HCT116 (cell line): ENCODE measurements around the gene HRC.

Experiments used
- CTCF ChIP-seq, 3 experiments: fragments of 200-600 bp in 1 of 3; sonication (generic) in 1 of 3; IDR thresholded peaks in 2 of 3; conservative IDR thresholded peaks in 1 of 3; 2 replicates each; pipeline ENCODE4 v1.5.1; 2012 to 2017; ENCODE audit warnings: low read depth in 2 of 3, low read length in 2 of 3, antibody characterized with exemption in 1 of 3, borderline replicate concordance in 1 of 3, control low read depth in 1 of 3, mild to moderate bottlenecking in 1 of 3, mixed read lengths in 1 of 3, mixed run types in 1 of 3, moderate library complexity in 1 of 3; ENCODE audit not compliant: insufficient read depth in 1 of 3
- EGR1 ChIP-seq: IDR thresholded peaks from 2 replicates; pipeline ENCODE4 v1.6.1; 2012; ENCODE audit warnings: low read depth
- EZH2 ChIP-seq: fragments of 200-600 bp; sonication (generic); IDR thresholded peaks from 2 replicates; pipeline ENCODE4 v1.6.1; 2017; ENCODE audit warnings: antibody characterized with exemption, mixed run types
- EZH2phosphoT487 ChIP-seq: fragments of 200-600 bp; IDR thresholded peaks from 2 replicates; pipeline ENCODE4 v1.6.1; 2018; ENCODE audit warnings: antibody characterized with exemption, borderline replicate concordance
- FOSL1 ChIP-seq: IDR thresholded peaks from 2 replicates; pipeline ENCODE4 v1.6.1; 2012; ENCODE audit warnings: low read depth
- MAX ChIP-seq: IDR thresholded peaks from 2 replicates; pipeline ENCODE4 v1.6.1; 2012
- POLR2A ChIP-seq: IDR thresholded peaks from 2 replicates; pipeline ENCODE4 v1.7.0; 2011; ENCODE audit warnings: borderline replicate concordance; ENCODE audit not compliant: insufficient read depth, insufficient read length; ENCODE audit errors: extremely low read depth
- POLR2AphosphoS5 ChIP-seq: IDR thresholded peaks from 2 replicates; pipeline ENCODE4 v1.6.1; 2011; ENCODE audit warnings: mild to moderate bottlenecking, low read depth, low read length, moderate library complexity
- RAD21 ChIP-seq: IDR thresholded peaks from 2 replicates; pipeline ENCODE4 v1.6.1; 2012; ENCODE audit warnings: low read depth, mild to moderate bottlenecking
- SIN3A ChIP-seq: IDR thresholded peaks from 2 replicates; pipeline ENCODE4 v1.6.1; 2012; ENCODE audit warnings: low read depth
- SRF ChIP-seq: IDR thresholded peaks from 2 replicates; pipeline ENCODE4 v1.6.1; 2012; ENCODE audit warnings: low read depth
- ZFX ChIP-seq: fragments of 450-650 bp; IDR thresholded peaks from 2 replicates; pipeline ENCODE4 v1.6.1; 2017

- no peak for TF ChIP-seq CTCF (IDR thresholded peaks at IDR 0.05 in 2 of 3, conservative IDR thresholded peaks at IDR 0.05 in 1 of 3; ENCODE audit: borderline replicate concordance in 1 of 3, insufficient read depth in 1 of 3, low read depth in 2 of 3, low read length in 2 of 3)
- TF ChIP-seq EZH2, result no peak
- peak; percentile 87 for TF ChIP-seq POLR2A
- TF ChIP-seq MAX, result peak; percentile 97
- TF ChIP-seq RAD21, result no peak
- TF ChIP-seq EGR1, result peak; percentile 96
- no peak for TF ChIP-seq EZH2phosphoT487
- TF ChIP-seq POLR2AphosphoS5, result peak; percentile 81
- no peak for TF ChIP-seq SIN3A
- TF ChIP-seq ZFX, result peak; percentile 30; the same call in 1 of the 2 replicates
- TF ChIP-seq FOSL1, result no peak
- no peak for TF ChIP-seq SRF
These were observed 36.4 kb downstream of the HRC start, which contains the start of gene C19orf73 for GRCh38 chr19:49118565-49119410.
